H1 (cell line): Measurements from ENCODE around the gene CHD6. TPM values are rescaled to one million over a fixed set of nuclear protein-coding genes. Genes with fewer than 3 reads are reported as not detected.

Experiments
- CTCF ChIA-PET: fragments of 300-600 bp; sonication (Branson Sonifier 250); formaldehyde crosslinking; loops from one replicate; lab custom pipeline; 2021; ENCODE audit not compliant: partially characterized antibody; lab: Charles Lee
- POLR2A ChIA-PET: fragments of 300-600 bp; sonication (Branson Sonifier 250); formaldehyde crosslinking; loops from one replicate; lab custom pipeline; 2021; ENCODE audit warnings: inconsistent platforms; ENCODE audit not compliant: partially characterized antibody; lab: Charles Lee
- DNase-seq, 2 experiments: peaks; one replicate each; pipeline versions ENCODE4 v3.0.0 to v3.0.0-alpha.2; 2010 to 2022; ENCODE audit warnings: low spot score in 2 of 2, low read depth in 1 of 2, mixed read lengths in 1 of 2
- FAIRE-seq: peaks from 2 replicates; lab custom pipeline; 2011; peaks lifted over from hg19 to GRCh38; lab: Jason Lieb, UNC
- H2AFZ ChIP-seq: 2 replicates; pipeline ENCODE4 v1.8.1; 2012; ENCODE audit warnings: low read length, inconsistent platforms
- H2AK5ac ChIP-seq: 2 replicates; pipeline ENCODE4 v1.6.1; 2013; ENCODE audit warnings: low read depth, low read length
- H2BK120ac ChIP-seq: replicated peaks from 2 replicates; pipeline ENCODE3; 2013; ENCODE audit warnings: low read depth, low read length, inconsistent platforms
- H2BK12ac ChIP-seq: 2 replicates; pipeline ENCODE4 v1.6.1; 2013; ENCODE audit warnings: low read depth, low read length
- H2BK15ac ChIP-seq: 2 replicates; pipeline ENCODE4 v1.6.1; 2013; ENCODE audit warnings: low read length
- H2BK20ac ChIP-seq: 2 replicates; pipeline ENCODE4 v1.6.1; 2013; ENCODE audit warnings: low read length
- H2BK5ac ChIP-seq: 2 replicates; pipeline ENCODE4 v1.6.1; 2013; ENCODE audit warnings: low read depth, low read length
- H3K14ac ChIP-seq: 2 replicates; pipeline ENCODE4 v1.6.1; 2013; ENCODE audit warnings: inconsistent platforms; ENCODE audit not compliant: insufficient read length
- H3K18ac ChIP-seq: 2 replicates; pipeline ENCODE4 v1.6.1; 2013; ENCODE audit warnings: low read length; ENCODE audit errors: extremely low read depth
- H3K23ac ChIP-seq: 2 replicates; pipeline ENCODE4 v1.6.1; 2013; ENCODE audit warnings: inconsistent platforms; ENCODE audit not compliant: insufficient read length
- H3K23me2 ChIP-seq: 2 replicates; pipeline ENCODE4 v1.6.1; 2013; ENCODE audit warnings: low read depth, low read length
- H3K27ac ChIP-seq: 2 replicates; pipeline ENCODE4 v1.6.1; 2011; ENCODE audit warnings: low read depth, low read length, inconsistent platforms
- H3K27me3 ChIP-seq, 4 experiments: replicated peaks in 1 of 4; 1 replicate in 1 of 4; 2 replicates in 3 of 4; pipeline versions ENCODE4 v1.6.1 to v1.8.1; 2011 to 2013; ENCODE audit warnings: low read length in 3 of 4, mild to moderate bottlenecking in 3 of 4, inconsistent platforms in 2 of 4, mixed read lengths in 2 of 4, moderate library complexity in 1 of 4; ENCODE audit not compliant: control insufficient read depth in 3 of 4, insufficient read depth in 3 of 4; ENCODE audit errors: extremely low read depth in 1 of 4
- H3K36me3 ChIP-seq, 4 experiments: 2 replicates each; pipeline versions ENCODE4 v1.6.1 to v1.8.1; 2011 to 2013; ENCODE audit warnings: mild to moderate bottlenecking in 4 of 4, low read length in 3 of 4, moderate library complexity in 2 of 4, control low read depth in 1 of 4, inconsistent platforms in 1 of 4; ENCODE audit not compliant: insufficient read depth in 4 of 4, control insufficient read depth in 2 of 4
- H3K4ac ChIP-seq: replicated peaks from 2 replicates; pipeline ENCODE3; 2013; ENCODE audit warnings: low read length, low read depth, mixed read lengths, inconsistent platforms; ENCODE audit not compliant: insufficient read length
- H3K4me1 ChIP-seq, 4 experiments: replicated peaks in 1 of 4; 1 replicate in 1 of 4; 2 replicates in 3 of 4; pipeline versions ENCODE4 v1.6.1 to v1.8.1; 2011 to 2013; ENCODE audit warnings: low read length in 3 of 4, inconsistent platforms in 2 of 4, mixed read lengths in 1 of 4; ENCODE audit not compliant: insufficient read depth in 4 of 4, control insufficient read depth in 3 of 4
- H3K4me2 ChIP-seq, 2 experiments: 2 replicates each; pipeline versions ENCODE4 v1.6.1 to v1.8.1; 2011 to 2013; ENCODE audit warnings: low read depth in 2 of 2, low read length in 2 of 2, control low read depth in 1 of 2, inconsistent platforms in 1 of 2, mild to moderate bottlenecking in 1 of 2; ENCODE audit not compliant: insufficient read depth in 1 of 2
- H3K4me3 ChIP-seq, 4 experiments: fragments of 200-600, 300-600 bp in 1 of 4; sonication (generic), shearing (Covaris generic), sonication (Bioruptor Twin) in 1 of 4; 2 replicates each; pipeline versions ENCODE4 v1.5.1 to v1.8.1; 2011 to 2016; ENCODE audit warnings: low read length in 4 of 4, low read depth in 3 of 4, control low read depth in 2 of 4, inconsistent platforms in 2 of 4, mild to moderate bottlenecking in 2 of 4, mixed read lengths in 1 of 4, moderate library complexity in 1 of 4; ENCODE audit not compliant: insufficient read depth in 2 of 4; ENCODE audit errors: extremely low read depth in 1 of 4
- H3K56ac ChIP-seq: replicated peaks from 2 replicates; pipeline ENCODE3; 2013; ENCODE audit warnings: low read depth, mild to moderate bottlenecking, mixed read lengths, low read length, inconsistent platforms; ENCODE audit not compliant: insufficient read length
- H3K79me1 ChIP-seq: 2 replicates; pipeline ENCODE4 v1.6.1; 2013; ENCODE audit warnings: low read depth, low read length, control low read depth
- H3K79me2 ChIP-seq, 2 experiments: 2 replicates each; pipeline versions ENCODE4 v1.6.1 to v1.8.1; 2012 to 2013; ENCODE audit warnings: low read length in 2 of 2, mild to moderate bottlenecking in 2 of 2, inconsistent platforms in 1 of 2; ENCODE audit not compliant: insufficient read depth in 2 of 2, control insufficient read depth in 1 of 2
- H3K9ac ChIP-seq, 4 experiments: replicated peaks in 1 of 4; 1 replicate in 1 of 4; 2 replicates in 3 of 4; pipeline versions ENCODE4 v1.6.1 to v1.8.1; 2011 to 2013; ENCODE audit warnings: low read depth in 3 of 4, low read length in 3 of 4, control low read depth in 2 of 4, mild to moderate bottlenecking in 2 of 4, moderate library complexity in 2 of 4, inconsistent platforms in 1 of 4; ENCODE audit errors: extremely low read depth in 1 of 4
- H3K9me3 ChIP-seq, 2 experiments: 2 replicates each; pipeline versions ENCODE4 v1.6.1 to v1.8.1; 2012 to 2013; ENCODE audit warnings: mild to moderate bottlenecking in 2 of 2, moderate library complexity in 2 of 2, control low read depth in 1 of 2, inconsistent platforms in 1 of 2, low read depth in 1 of 2, low read length in 1 of 2, mixed read lengths in 1 of 2; ENCODE audit not compliant: insufficient read depth in 2 of 2
- H4K20me1 ChIP-seq, 2 experiments: replicated peaks in 1 of 2; 2 replicates each; pipeline versions ENCODE3 to v1.8.1; 2011 to 2013; ENCODE audit warnings: inconsistent platforms in 2 of 2, low read length in 2 of 2, mild to moderate bottlenecking in 1 of 2; ENCODE audit not compliant: insufficient read depth in 2 of 2, control insufficient read depth in 1 of 2
- H4K5ac ChIP-seq: 2 replicates; pipeline ENCODE4 v1.6.1; 2013; ENCODE audit warnings: low read length, low read depth, mixed read lengths, inconsistent platforms; ENCODE audit not compliant: insufficient read length
- H4K8ac ChIP-seq: 2 replicates; pipeline ENCODE4 v1.8.0; 2013; ENCODE audit warnings: mild to moderate bottlenecking, moderate library complexity, low read length, inconsistent platforms; ENCODE audit not compliant: insufficient read depth; ENCODE audit errors: extremely low read depth
- H4K91ac ChIP-seq: replicated peaks from 2 replicates; pipeline ENCODE3; 2013; ENCODE audit warnings: low read length, mixed read lengths, inconsistent platforms; ENCODE audit not compliant: insufficient read length
- ASH2L ChIP-seq: fragments of 200-600, 300-600 bp; sonication (generic); IDR thresholded peaks from one replicate; pipeline ENCODE4 v1.7.1; 2017; ENCODE audit warnings: low read length
- CHD1 ChIP-seq: IDR thresholded peaks from 2 replicates; pipeline ENCODE4 v1.6.1; 2012; ENCODE audit warnings: low read depth, low read length, improper control_type of control experiment
- CREB1 ChIP-seq: IDR thresholded peaks from 2 replicates; pipeline ENCODE4 v1.6.1; 2012; ENCODE audit warnings: inconsistent platforms
- RBBP5 ChIP-seq: IDR thresholded peaks from 2 replicates; pipeline ENCODE4 v1.7.1; 2012; ENCODE audit warnings: low read depth, mild to moderate bottlenecking, inconsistent platforms, low read length, moderate library complexity, borderline replicate concordance
- SIRT6 ChIP-seq: IDR thresholded peaks from one replicate; pipeline ENCODE4 v1.7.1; 2012; ENCODE audit warnings: low read length, inconsistent platforms
- SUZ12 ChIP-seq: fragments of 200-600 bp; sonication (generic); IDR thresholded peaks from 2 replicates; pipeline ENCODE4 v1.6.1; 2012; ENCODE audit warnings: mild to moderate bottlenecking, inconsistent platforms, low read length, moderate library complexity, mixed read lengths
- TAF1 ChIP-seq: IDR thresholded peaks from 2 replicates; pipeline ENCODE4 v1.6.1; 2011; ENCODE audit warnings: mild to moderate bottlenecking, low read depth, low read length
- USF2 ChIP-seq: IDR thresholded peaks from 2 replicates; pipeline ENCODE4 v1.6.1; 2011; ENCODE audit warnings: low read length, improper control_type of control experiment
- WGBS, 2 experiments: shearing (Covaris generic) in 1 of 2; methylation state at CpG; one replicate each; pipeline versions ENCODE4 v1.1.6 to v1.1.7; 2013 to 2015; ENCODE audit warnings: low lambda C conversion rate in 2 of 2, mixed read lengths in 2 of 2, inconsistent platforms in 1 of 2, low coverage in 1 of 2, missing lambda C conversion rate in 1 of 2; ENCODE audit not compliant: insufficient replicate concordance in 2 of 2, insufficient coverage in 1 of 2, insufficient read length in 1 of 2; ENCODE audit errors: extremely low coverage in 1 of 2, missing lambda C conversion rate in 1 of 2; 5-methylcytosine and 5-hydroxymethylcytosine counted together
- polyA plus RNA-seq, 7 experiments: library from polyadenylated mRNA; depleted of rRNA in 3 of 7; stranded (reverse) in 5 of 7; unstranded in 2 of 7; fragments of >200 nt in 5 of 7; fragments of 200-250 nt in 2 of 7; gene quantifications; 1 replicate in 5 of 7; 2 replicates in 1 of 7; 4 replicates in 1 of 7; pipeline versions ENCODE4 v1.2.1 to v1.2.3, GENCODE V29; 2011 to 2013; ENCODE audit warnings: missing spikeins in 2 of 7, mixed read lengths in 2 of 7
- total RNA-seq: library from RNA; stranded (reverse); fragmentation: NEBNext Ultra II Directional; extraction: Animal tissue kit (Norgen Biotek cat#: 25700); gene quantifications from 2 replicates; pipeline ENCODE4 v1.2.1, GENCODE V29; 2021

Gene CHD6
- total and polyA plus RNA-seq, 2 of the 8 experiments (the other 6 are each of a cell fraction or from before 2014, with no cell fraction given), result 11.1 to 62.9 TPM

- Histone ChIP-seq H3K23ac (no peak overlapping the region), H3K79me2 (peaks cover 25 to 84% of the 10 kb centered on the region in 2 experiments), H3K27me3 (peaks cover 0 to 1% (median 0%) of the 10 kb centered on the region in 4 experiments; a peak in 1 of 7 replicates), H3K4ac (no peak overlapping the region), H3K4me2 (no peak overlapping the region), H3K9ac (no peak overlapping the region), H2BK120ac (no peak overlapping the region), H2BK20ac (no peak overlapping the region), H2BK5ac (no peak overlapping the region), H3K56ac (no peak overlapping the region), H4K8ac (no peak overlapping the region), H3K18ac (no peak overlapping the region), H3K4me3 (no peak overlapping the region), H2AFZ (no peak overlapping the region), H4K20me1 (no peaks in the 10 kb centered on the region), H4K91ac (no peak overlapping the region), H3K4me1 (no peaks in the 10 kb centered on the region), H3K36me3 (peaks cover 0 to 5% (median 0%) of the 10 kb centered on the region in 4 experiments; a peak in 2 of 8 replicates), H2BK12ac (no peak overlapping the region), H3K14ac (no peak overlapping the region), H3K23me2 (no peaks in the 10 kb centered on the region), H3K79me1 (peaks cover 3% of the 10 kb centered on the region), H4K5ac (no peak overlapping the region), H3K27ac (no peak overlapping the region), H2AK5ac (no peak overlapping the region), H2BK15ac (no peak overlapping the region), H3K9me3 (peaks cover 0 to 10% of the 10 kb centered on the region in 2 experiments)
- WGBS, 2 experiments, result 96% methylated on average over 3 of the region's 3 CpGs; no CpG with 5 or more reads in 1 of the 2 experiments
- POLR2A ChIA-PET, result no interaction called here
- DNase-seq, result no peak
- CTCF ChIA-PET, result interaction anchor here (0.7 kb wide), 1 partner anchor 9 kb away, joined by 3 read pairs; no protein-coding TSS in a partner anchor
- FAIRE-seq, result no peak
- TF ChIP-seq CREB1, result no peak
- TF ChIP-seq SUZ12, result no peak
- TF ChIP-seq TAF1, result no peak
- TF ChIP-seq CHD1, result no peak
- no peak for TF ChIP-seq USF2
- no peak for TF ChIP-seq ASH2L
- no peak for TF ChIP-seq RBBP5
- TF ChIP-seq SIRT6, result no peak
Observed at GRCh38 chr20:41587956-41588355, 30.2 kb downstream of the CHD6 start.
